Gastroesophageal sphincter (tissue), 4 donors: Measurements from ENCODE around the gene CAMP. TPM values are rescaled to one million over a fixed set of nuclear protein-coding genes. Genes with fewer than 3 reads are reported as not detected.

Experiments
- ATAC-seq: fragments of 150-250 bp; one replicate; pipeline ENCODE4 v1.9.1; 2016; ENCODE audit warnings: mild to moderate bottlenecking, moderate library complexity
- H3K27ac ChIP-seq, 4 donors: fragments of 200-600 bp; sonication (generic) in 3 of 4; 1 replicate in 3 of 4; 2 replicates in 1 of 4; pipeline ENCODE4 v1.5.1; 2016 to 2019
- H3K27me3 ChIP-seq: fragments of 200-600 bp; sonication (generic); one replicate; pipeline ENCODE4 v1.5.1; 2019
- H3K36me3 ChIP-seq, 2 donors: fragments of 200-600 bp; sonication (generic); one replicate each; pipeline ENCODE4 v1.5.1; 2019; ENCODE audit warnings: control low read depth in 1 of 2
- H3K4me1 ChIP-seq, 3 donors: fragments of 200-600 bp; sonication (generic); 1 replicate in 2 of 3; 2 replicates in 1 of 3; pipeline ENCODE4 v1.5.1; 2016 to 2019; ENCODE audit warnings: control low read depth in 2 of 3
- H3K4me3 ChIP-seq, 2 donors: fragments of 200-600 bp; sonication (generic); one replicate each; pipeline ENCODE4 v1.5.1; 2019; ENCODE audit warnings: mild to moderate bottlenecking in 1 of 2, moderate library complexity in 1 of 2
- H3K9me3 ChIP-seq, 3 donors: fragments of 200-600 bp; sonication (generic); one replicate each; pipeline ENCODE4 v1.5.1; 2017 to 2019; ENCODE audit warnings: control low read depth in 2 of 3
- CTCF ChIP-seq, 4 experiments: fragments of 200-600 bp in 2 of 4; fragments of 450-650 bp in 2 of 4; sonication (generic) in 1 of 4; IDR thresholded peaks; one replicate each; pipeline ENCODE4 v1.5.1; 2017 to 2019; ENCODE audit warnings: antibody characterized with exemption in 4 of 4, mild to moderate bottlenecking in 2 of 4, moderate library complexity in 2 of 4
- EP300 ChIP-seq: sonication (generic); formaldehyde crosslinking; IDR thresholded peaks from one replicate; pipeline ENCODE4 v1.6.1; 2017; ENCODE audit warnings: antibody characterized with exemption, mild to moderate bottlenecking
- POLR2A ChIP-seq, 2 donors: fragments of 450-650 bp; IDR thresholded peaks; one replicate each; pipeline ENCODE4 v1.6.1; 2017; ENCODE audit warnings: antibody characterized with exemption in 2 of 2, mild to moderate bottlenecking in 2 of 2, moderate library complexity in 1 of 2
- POLR2AphosphoS5 ChIP-seq: sonication (generic); formaldehyde crosslinking; IDR thresholded peaks from one replicate; pipeline ENCODE4 v1.6.1; 2017; ENCODE audit warnings: antibody characterized with exemption
- WGBS, 2 donors: methylation state at CpG; one replicate each; pipeline ENCODE4 v1.1.5; 2018; ENCODE audit warnings: low coverage in 1 of 2; 5-methylcytosine and 5-hydroxymethylcytosine counted together
- small RNA-seq, 4 donors: library from RNA; depleted of rRNA; stranded (forward); fragments of <200 nt; gene quantifications; one replicate each; pipeline ENCODE3, GENCODE V24; 2016
- total RNA-seq, 4 donors: library from RNA; depleted of rRNA; stranded (reverse); fragments of >200 nt; gene quantifications; one replicate each; pipeline ENCODE4 v1.1.0, GENCODE V29; 2016

The CAMP gene
- total RNA-seq, 4 donors from 2014 or later = not detected

GRCh38 chr3:48271763-48272498 is 48.6 kb downstream of the CAMP start:
- 92 to 100% methylated on average over 1 to 5 of the region's 38 CpGs for WGBS, 2 donors
- H3K9me3 ChIP-seq = no peaks in the 10 kb centered on the region
- peaks cover 0 to 5% (median 0%) of the 10 kb centered on the region in 3 donors for H3K4me1 ChIP-seq
- no peak overlapping the region for H3K4me3 ChIP-seq
- no peak for ATAC-seq
- no peaks in the 10 kb centered on the region for H3K27me3 ChIP-seq
- no peak overlapping the region for H3K27ac ChIP-seq
- no peak for TF ChIP-seq POLR2A (IDR thresholded peaks at IDR 0.05)
- H3K36me3 ChIP-seq = peaks cover 0 to 39% of the 10 kb centered on the region in 2 donors

GRCh38 chr3:48273594-48274211 is 50.4 kb downstream of the CAMP start:
- Histone ChIP-seq H3K27ac (no peak overlapping the region), H3K36me3 (peaks cover 0 to 25% of the 10 kb centered on the region in 2 donors), H3K4me1 (peaks cover 0 to 5% (median 0%) of the 10 kb centered on the region in 3 donors), H3K27me3 (no peaks in the 10 kb centered on the region), H3K9me3 (no peaks in the 10 kb centered on the region), H3K4me3 (no peak overlapping the region)
- TF ChIP-seq POLR2AphosphoS5 (no peak), POLR2A (IDR thresholded peaks at IDR 0.05) (no peak), EP300 (no peak), CTCF (IDR thresholded peaks at IDR 0.05) (peak; percentile 3 to 80 (median 69))
- peak; percentile 35 for ATAC-seq
- 2 to 23% methylated on average over 2 to 4 of the region's 9 CpGs for WGBS, 2 donors

GRCh38 chr3:48274452-48274851 is 51.2 kb downstream of the CAMP start:
- WGBS, 2 donors = 80 to 89% methylated on average over 1 to 3 of the region's 10 CpGs
- Histone ChIP-seq H3K4me3 (no peak overlapping the region), H3K4me1 (peaks cover 0 to 5% (median 0%) of the 10 kb centered on the region in 3 donors), H3K27ac (no peak overlapping the region), H3K27me3 (no peaks in the 10 kb centered on the region), H3K36me3 (peaks cover 0 to 17% of the 10 kb centered on the region in 2 donors), H3K9me3 (no peaks in the 10 kb centered on the region)
- no peak for TF ChIP-seq POLR2A (IDR thresholded peaks at IDR 0.05)
- no peak for TF ChIP-seq CTCF (IDR thresholded peaks at IDR 0.05)
- no peak for TF ChIP-seq EP300
- no peak for TF ChIP-seq POLR2AphosphoS5
- no peak for ATAC-seq

Small RNA genes within 50 kb of the gene (small RNA-seq; reads per million reads assigned to genes)
- 0 to 4.1 (median 0.77) reads per million in 4 donors for gene MIR4443
- gene NDUFB1P1 = 0 reads per million in 4 donors
- 0 reads per million in 4 donors for gene RNU7-128P

Other genes starting within 250 kb of the CAMP start
- 100 to 1,000 TPM; 214 to 351 (median 231) TPM for gene MAP4, start 207.1 kb upstream of the CAMP start, total RNA-seq
- 1 to 10 TPM in 1 of 4 donors, under 1 TPM in 1, not detected in 2; 0.40 to 1.7 TPM for gene CDC25A, start 35.1 kb upstream of the CAMP start, total RNA-seq
- gene ZNF589, start 17.6 kb downstream of the CAMP start, total RNA-seq = 10 to 100 TPM in 1 of 4 donors, 1 to 10 TPM in 3; 5.8 to 16.2 (median 8.0) TPM
- 10 to 100 TPM; 19.9 to 32.7 (median 29.5) TPM for gene NME6, start 77.9 kb downstream of the CAMP start, total RNA-seq
- gene SPINK8, start 110.2 kb downstream of the CAMP start, total RNA-seq = not detected
- gene FBXW12, start 148.7 kb downstream of the CAMP start, total RNA-seq = not detected
- gene PLXNB1, start 206.6 kb downstream of the CAMP start, total RNA-seq = 100 to 1,000 TPM; 125 to 186 (median 147) TPM
- gene CCDC51, start 216.6 kb downstream of the CAMP start, total RNA-seq = 10 to 100 TPM; 10.2 to 32.6 (median 26.3) TPM
- gene TMA7, start 216.8 kb downstream of the CAMP start, total RNA-seq = 100 to 1,000 TPM; 200 to 329 (median 260) TPM
- 1 to 10 TPM; 3.0 to 6.8 (median 5.2) TPM for gene ATRIP, start 223.2 kb downstream of the CAMP start, total RNA-seq